HepG2 (cell line): ENCODE data around the gene DAAM2. TPM values are rescaled to one million over a fixed set of nuclear protein-coding genes. Genes with fewer than 3 reads are reported as not detected.

ENCODE experiments used
- AHDC1 ChIP-seq: sonication (generic); formaldehyde crosslinking; IDR thresholded peaks from 2 replicates; pipeline ENCODE4 v1.5.1; 2020; ENCODE audit warnings: mild to moderate bottlenecking, missing genetic modification reagents, borderline replicate concordance
- BATF2 ChIP-seq: sonication (generic); formaldehyde crosslinking; IDR thresholded peaks from 2 replicates; pipeline ENCODE4 v1.8.0; 2022; ENCODE audit warnings: mild to moderate bottlenecking, missing genetic modification reagents, moderate library complexity
- HIC2 ChIP-seq: sonication (generic); formaldehyde crosslinking; IDR thresholded peaks from 2 replicates; pipeline ENCODE4 v1.9.0; 2022; ENCODE audit warnings: low read depth, missing genetic modification reagents
- ZBTB40 ChIP-seq, 2 experiments: fragments of 450-650 bp in 1 of 2; sonication (generic) in 1 of 2; formaldehyde crosslinking in 1 of 2; IDR thresholded peaks; 2 replicates each; pipeline versions ENCODE4 v1.6.1 to v1.8.0; 2016 to 2022; ENCODE audit warnings: antibody characterized with exemption in 1 of 2, mild to moderate bottlenecking in 1 of 2, missing genetic modification reagents in 1 of 2
- polyA plus RNA-seq, 8 experiments: library from polyadenylated mRNA; depleted of rRNA in 3 of 8; stranded (reverse) in 7 of 8; unstranded in 1 of 8; fragments of >200 nt; fragmentation: Illumina TruSeq in 4 of 8; extraction: Trizol in 4 of 8; gene quantifications; 2 replicates each; pipeline versions ENCODE4 v1.2.1 to v1.2.3, GENCODE V29; 2011 to 2016; ENCODE audit warnings: low read depth in 4 of 8, missing spikeins in 1 of 8, mixed read lengths in 1 of 8; ENCODE audit not compliant: insufficient read depth in 1 of 8
- total RNA-seq, 5 experiments: library from RNA; depleted of rRNA; stranded (reverse); fragments of >200 nt; fragmentation: Illumina TruSeq; extraction: Trizol; gene quantifications; 2 replicates each; pipeline ENCODE4 v1.2.3, GENCODE V29; 2016; ENCODE audit warnings: low read depth in 1 of 5

DAAM2 gene
- total and polyA plus RNA-seq, 2 of the 13 experiments (the other 11 are each of a cell fraction or from before 2014, with no cell fraction given): 0.01 TPM; not detected in 1

GRCh38 chr6:39797751-39798150 is 5.6 kb downstream of the DAAM2 start (continued):
- TF ChIP-seq ZBTB40 (IDR thresholded peaks at IDR 0.05) (no peak), ZBTB40 (CRISPR knock-in tag; IDR thresholded peaks at IDR 0.05) (peak; percentile 49; the same call in 1 of the 2 replicates), HIC2 (CRISPR knock-in tag) (no peak), BATF2 (CRISPR knock-in tag) (no peak), AHDC1 (CRISPR knock-in tag) (no peak)
